GM12878 (cell line): ENCODE results near the gene DAZAP1. TPM values are rescaled to one million over a fixed set of nuclear protein-coding genes. Genes with fewer than 3 reads are reported as not detected.

ENCODE experiments used
- KLF5 ChIP-seq: fragments of 450-650 bp; IDR thresholded peaks from 2 replicates; pipeline ENCODE4 v1.6.1; 2014; ENCODE audit warnings: mild to moderate bottlenecking; ENCODE audit not compliant: partially characterized antibody
- NFYB ChIP-seq: IDR thresholded peaks from 2 replicates; pipeline ENCODE4 v1.6.1; 2011; ENCODE audit warnings: low read depth, mild to moderate bottlenecking, low read length, improper control_type of control experiment, moderate library complexity; ENCODE audit not compliant: insufficient read depth
- NR2C2 ChIP-seq: IDR thresholded peaks from 2 replicates; pipeline ENCODE4 v1.6.1; 2011; ENCODE audit warnings: borderline replicate concordance, low read depth; ENCODE audit not compliant: control insufficient read depth, insufficient read length
- polyA plus RNA-seq, 11 experiments: library from polyadenylated mRNA; depleted of rRNA in 4 of 11; unstranded in 6 of 11; stranded (reverse) in 5 of 11; fragments of >200 nt; fragmentation: Nextera tagmentation in 4 of 11; fragmentation: Illumina TruSeq in 1 of 11; extraction: Ambion mirVana in 4 of 11; extraction: Trizol in 1 of 11; gene quantifications; 1 replicate in 1 of 11; 2 replicates in 10 of 11; pipeline versions ENCODE4 v1.2.1 to v1.2.3, GENCODE V29; 2011 to 2016; ENCODE audit warnings: inconsistent platforms in 2 of 11, missing spikeins in 2 of 11, low read depth in 1 of 11
- total RNA-seq, 4 experiments: library from RNA; depleted of rRNA in 3 of 4; stranded (reverse); fragments of >200 nt in 3 of 4; fragmentation: Illumina TruSeq in 1 of 4; extraction: Trizol in 1 of 4; gene quantifications; 2 replicates each; pipeline versions ENCODE4 v1.2.1 to v1.2.3, GENCODE V29; 2013 to 2021
- TF ChIP-seq, protein P1 (sequence below): IDR thresholded peaks from 2 replicates; pipeline ENCODE4 v1.6.1; 2012; ENCODE audit warnings: improper control_type of control experiment, low read depth, low read length; ENCODE audit not compliant: insufficient replicate concordance

Gene DAZAP1
- total and polyA plus RNA-seq, 10 of the 15 experiments (the other 5 are each of a cell fraction or from before 2014, with no cell fraction given): 9.9 to 240 (median 92.3) TPM

- TF ChIP-seq NR2C2 (no peak), NFYB (no peak), KLF5 (no peak)
- TF ChIP-seq, protein P1, sequence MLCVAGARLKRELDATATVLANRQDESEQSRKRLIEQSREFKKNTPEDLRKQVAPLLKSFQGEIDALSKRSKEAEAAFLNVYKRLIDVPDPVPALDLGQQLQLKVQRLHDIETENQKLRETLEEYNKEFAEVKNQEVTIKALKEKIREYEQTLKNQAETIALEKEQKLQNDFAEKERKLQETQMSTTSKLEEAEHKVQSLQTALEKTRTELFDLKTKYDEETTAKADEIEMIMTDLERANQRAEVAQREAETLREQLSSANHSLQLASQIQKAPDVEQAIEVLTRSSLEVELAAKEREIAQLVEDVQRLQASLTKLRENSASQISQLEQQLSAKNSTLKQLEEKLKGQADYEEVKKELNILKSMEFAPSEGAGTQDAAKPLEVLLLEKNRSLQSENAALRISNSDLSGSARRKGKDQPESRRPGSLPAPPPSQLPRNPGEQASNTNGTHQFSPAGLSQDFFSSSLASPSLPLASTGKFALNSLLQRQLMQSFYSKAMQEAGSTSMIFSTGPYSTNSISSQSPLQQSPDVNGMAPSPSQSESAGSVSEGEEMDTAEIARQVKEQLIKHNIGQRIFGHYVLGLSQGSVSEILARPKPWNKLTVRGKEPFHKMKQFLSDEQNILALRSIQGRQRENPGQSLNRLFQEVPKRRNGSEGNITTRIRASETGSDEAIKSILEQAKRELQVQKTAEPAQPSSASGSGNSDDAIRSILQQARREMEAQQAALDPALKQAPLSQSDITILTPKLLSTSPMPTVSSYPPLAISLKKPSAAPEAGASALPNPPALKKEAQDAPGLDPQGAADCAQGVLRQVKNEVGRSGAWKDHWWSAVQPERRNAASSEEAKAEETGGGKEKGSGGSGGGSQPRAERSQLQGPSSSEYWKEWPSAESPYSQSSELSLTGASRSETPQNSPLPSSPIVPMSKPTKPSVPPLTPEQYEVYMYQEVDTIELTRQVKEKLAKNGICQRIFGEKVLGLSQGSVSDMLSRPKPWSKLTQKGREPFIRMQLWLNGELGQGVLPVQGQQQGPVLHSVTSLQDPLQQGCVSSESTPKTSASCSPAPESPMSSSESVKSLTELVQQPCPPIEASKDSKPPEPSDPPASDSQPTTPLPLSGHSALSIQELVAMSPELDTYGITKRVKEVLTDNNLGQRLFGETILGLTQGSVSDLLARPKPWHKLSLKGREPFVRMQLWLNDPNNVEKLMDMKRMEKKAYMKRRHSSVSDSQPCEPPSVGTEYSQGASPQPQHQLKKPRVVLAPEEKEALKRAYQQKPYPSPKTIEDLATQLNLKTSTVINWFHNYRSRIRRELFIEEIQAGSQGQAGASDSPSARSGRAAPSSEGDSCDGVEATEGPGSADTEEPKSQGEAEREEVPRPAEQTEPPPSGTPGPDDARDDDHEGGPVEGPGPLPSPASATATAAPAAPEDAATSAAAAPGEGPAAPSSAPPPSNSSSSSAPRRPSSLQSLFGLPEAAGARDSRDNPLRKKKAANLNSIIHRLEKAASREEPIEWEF: no peak
These were observed 43.6 kb downstream of the DAZAP1 start (continued) for GRCh38 chr19:1450735-1451731.
